HG02678 (cell line): ENCODE measurements around the gene NPC1.
"Not testable (repeated sequence)": the region's sequence is repeated elsewhere in the genome, so short reads cannot be mapped to it uniquely, and the experiment has no call there.

Experiments used
- ATAC-seq: cut with Tn5 transposase; IDR thresholded peaks from one replicate; pipeline ENCODE4 v1.9.1; 2021; ENCODE audit warnings: mild to moderate bottlenecking, moderate library complexity; ENCODE audit not compliant: unreplicated experiment

Gene NPC1

DNA sequence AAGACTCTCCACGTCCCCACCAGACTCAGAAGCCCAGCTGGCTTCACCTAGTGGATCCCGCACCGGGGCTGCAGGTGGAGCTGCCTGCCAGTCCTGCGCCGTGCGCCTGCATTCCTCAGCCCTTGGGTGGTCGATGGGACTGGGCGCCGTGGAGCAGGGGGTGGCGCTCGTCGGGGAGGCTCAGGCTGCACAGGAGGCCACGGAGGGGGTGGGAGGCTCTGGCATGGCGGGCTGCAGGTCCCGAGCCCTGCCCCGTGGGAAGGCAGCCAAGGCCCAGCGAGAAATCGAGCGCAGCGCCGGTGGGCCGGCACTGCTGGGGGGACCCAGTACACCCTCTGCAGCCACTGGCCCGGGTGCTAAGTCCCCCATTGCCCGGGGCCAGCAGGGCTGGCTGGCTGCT lies 8.8 kb downstream of the NPC1 start:
- not testable (repeated sequence) for ATAC-seq

DNA sequence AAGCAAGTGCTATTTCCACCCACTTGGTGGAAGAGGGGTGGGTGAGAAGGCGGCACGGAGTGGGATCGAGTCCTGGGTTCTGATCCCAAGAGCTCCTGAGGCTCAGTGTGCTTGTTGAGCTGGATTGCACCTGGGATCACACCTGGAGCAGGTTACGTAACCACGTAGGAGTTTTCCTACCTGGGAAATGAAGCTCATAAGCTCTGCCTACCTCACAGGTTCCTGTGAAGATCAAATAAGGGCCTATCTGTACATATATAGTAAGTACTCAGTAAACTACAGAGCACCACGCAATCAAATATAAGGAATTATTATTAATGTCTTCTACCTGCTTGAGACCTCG lies 11.0 kb downstream of the NPC1 start:
- no peak for ATAC-seq

DNA sequence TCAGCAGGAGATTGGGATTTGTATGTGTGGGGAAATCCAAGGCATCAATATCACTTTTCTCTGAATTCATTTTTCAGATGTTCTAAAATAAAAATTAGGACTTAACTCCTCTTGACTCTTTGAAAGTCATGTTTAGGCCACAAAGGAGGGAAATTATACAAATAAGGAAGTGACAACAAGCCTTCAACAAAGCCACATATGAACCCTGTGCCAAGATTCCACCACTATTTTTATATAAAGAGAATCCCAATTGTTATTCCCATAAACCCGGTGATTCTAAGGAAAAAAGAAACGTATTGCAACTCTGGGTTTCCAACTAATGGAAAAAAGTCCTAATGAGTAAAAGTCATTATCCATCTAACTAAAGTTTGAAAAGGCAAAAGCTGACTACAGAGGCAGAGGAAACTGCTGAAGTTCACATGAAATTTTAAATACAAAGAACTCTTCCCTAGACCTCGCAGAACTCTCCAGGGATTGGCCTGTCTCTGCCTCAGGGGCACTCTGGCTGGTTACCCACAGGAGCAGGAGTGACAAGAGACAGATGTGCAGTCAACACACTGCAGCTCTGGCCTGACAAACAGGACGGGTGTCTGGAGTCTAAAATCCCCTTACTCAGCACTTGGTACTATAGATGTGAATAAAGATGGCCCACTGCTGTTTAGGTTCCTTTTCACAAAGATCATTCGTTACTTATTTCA lies 11.5 kb downstream of the NPC1 start:
- no peak for ATAC-seq

DNA sequence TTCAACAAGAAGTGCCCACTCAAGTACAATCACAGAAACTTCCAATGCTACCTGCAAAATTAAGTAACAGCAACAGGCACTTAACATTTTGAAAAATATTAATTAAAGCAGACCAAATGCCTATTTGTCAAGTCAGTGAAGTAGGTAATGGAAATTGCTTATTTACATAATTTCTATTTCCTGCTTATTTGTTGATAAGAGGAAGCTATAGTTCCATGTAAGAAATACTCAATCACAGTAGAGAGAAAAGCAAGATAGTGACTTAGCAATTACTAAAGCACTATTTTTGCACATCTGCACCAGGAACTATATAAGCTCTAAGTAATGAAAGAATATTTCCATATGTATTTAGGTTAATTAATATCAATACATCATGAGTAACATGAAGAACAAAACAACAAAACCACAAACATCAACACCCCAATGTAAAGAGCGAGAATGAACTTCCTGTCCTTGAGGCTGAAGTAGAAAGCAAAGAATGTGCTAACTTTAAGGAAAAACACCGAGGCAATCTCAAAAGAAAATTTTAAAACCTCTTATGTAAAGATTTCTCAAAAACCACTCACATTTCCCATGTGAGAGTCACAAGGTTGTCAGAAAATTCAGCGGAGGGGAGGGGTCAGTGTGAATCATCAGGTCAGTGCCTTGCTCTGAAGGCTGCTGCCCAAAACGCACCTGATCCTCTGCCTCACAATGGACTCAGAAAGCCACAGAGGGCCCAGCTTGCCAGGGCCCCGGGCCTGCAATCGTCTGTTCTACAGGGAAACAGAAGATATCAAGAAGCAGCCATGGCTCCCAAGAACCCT lies 12.5 kb downstream of the NPC1 start:
- no peak for ATAC-seq

DNA sequence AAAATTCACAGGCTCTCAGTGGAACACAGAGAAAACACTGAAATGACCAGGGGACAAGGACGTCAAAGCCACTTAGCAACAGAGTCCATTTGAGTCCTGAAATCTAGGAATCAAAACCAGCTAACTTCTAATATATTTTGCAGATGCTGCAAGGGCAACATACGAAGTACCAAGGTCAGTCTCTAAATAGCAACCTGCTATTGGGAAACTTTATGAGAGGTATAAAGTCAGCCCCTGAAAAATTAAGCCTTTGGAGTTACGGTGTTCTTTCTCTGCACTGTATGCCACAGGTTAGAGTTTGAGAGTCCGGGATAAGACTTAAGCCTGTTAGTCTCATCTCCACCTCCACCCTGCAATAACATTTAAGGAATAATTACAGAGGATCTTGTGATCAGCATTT lies 13.3 kb downstream of the NPC1 start:
- no peak for ATAC-seq

DNA sequence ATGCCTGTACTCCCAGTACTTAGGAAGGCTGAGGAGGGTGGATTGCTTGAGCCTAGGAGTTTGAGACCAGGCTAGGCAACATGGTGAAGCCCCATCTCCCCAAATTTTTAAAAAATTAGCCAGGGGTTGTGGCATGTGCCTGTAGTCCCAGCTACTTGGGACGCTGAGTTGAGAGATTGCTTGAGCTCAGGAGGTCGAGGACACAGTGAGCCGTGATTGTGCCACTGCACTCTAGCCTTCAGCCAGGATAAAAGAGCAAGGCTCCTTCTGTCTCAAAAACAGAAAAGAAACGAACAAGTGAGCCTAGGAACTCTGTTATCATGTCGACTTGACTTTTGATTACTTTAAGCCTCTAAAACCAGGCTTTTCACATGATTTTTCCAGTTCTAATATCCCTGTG lies 13.7 kb downstream of the NPC1 start:
- no peak for ATAC-seq

DNA sequence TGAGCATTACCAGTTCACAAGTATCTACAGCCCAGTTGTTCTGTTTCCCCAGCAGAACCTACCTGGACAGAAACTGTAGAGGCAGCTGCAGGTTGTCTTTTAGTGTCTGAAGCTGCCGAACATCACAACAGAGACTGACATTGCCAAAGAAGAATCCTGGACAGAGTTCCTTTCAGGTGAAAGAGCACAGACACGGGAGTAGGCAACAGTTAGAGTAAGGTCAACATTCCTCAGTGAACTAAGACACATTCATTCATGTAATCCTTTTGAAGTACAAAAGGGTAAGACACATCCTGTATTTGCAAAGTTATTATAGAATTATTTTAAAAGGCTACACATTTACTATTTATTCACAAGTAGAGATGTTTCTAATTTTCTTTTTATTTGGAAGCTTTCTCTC lies 14.3 kb downstream of the NPC1 start:
- no peak for ATAC-seq

DNA sequence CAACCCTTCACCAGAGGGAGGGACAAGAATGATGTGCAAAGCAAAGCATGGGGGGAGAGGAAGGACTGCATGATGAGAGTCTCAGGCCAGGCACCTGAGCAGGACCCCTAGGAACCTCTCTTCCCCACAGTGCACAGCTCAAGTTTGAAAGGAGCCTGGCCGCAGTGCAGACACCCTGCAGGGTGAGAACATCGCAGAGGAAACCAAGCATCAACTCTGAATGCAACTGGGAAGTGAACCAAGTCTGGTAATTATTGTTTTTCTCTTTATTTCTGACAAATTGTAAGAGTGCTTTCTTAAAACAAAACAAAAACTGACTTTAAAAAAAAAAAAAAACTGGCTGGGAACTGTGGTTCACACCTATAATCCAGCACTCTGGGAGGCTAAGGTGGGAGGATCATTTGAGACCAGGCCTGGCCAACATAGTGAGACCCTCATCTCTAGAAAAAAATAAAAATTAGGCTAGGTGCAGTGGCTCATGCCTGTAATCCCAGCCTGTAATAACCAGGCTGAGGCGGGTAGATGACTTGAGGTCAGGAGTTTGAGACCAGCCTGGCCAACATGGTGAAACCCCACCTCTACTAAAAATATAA lies 15.3 kb downstream of the NPC1 start:
- ATAC-seq, result no peak

DNA sequence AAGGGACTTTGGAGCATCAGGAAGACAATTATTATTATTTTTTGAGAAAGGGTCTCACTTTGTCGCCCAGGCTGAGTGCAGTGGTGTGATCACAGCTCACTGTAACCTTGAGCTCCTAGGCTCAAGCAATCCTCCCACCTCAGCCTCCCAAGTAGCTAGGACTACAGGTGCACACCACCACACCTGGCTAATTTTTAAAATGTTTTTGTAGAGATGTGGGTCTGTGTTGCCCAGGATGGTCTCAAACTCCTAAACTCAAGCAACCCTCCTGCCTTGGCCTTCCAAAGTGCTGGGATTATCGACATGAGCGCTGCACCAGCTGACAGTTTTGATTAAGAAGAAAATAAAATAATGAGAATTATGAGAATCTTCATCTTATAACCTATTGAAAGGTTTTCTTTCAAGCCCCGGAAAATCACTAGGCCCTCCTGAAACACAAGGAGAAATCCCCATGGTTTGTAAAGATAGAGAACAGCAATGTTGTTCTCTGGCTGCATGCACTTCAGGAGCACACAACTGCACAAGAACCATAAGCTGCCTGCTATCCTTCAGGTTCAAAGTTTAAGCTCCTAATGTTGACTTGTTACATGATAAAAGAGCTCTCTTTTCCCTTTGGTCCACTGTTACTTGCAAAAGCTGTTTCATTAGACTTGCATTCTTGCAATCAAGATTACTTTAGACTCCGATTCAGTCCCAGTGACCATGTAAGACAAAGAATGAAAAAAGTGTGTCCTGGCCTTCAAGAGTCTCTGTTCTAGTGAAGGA lies 16.8 kb downstream of the NPC1 start:
- ATAC-seq, result no peak

DNA sequence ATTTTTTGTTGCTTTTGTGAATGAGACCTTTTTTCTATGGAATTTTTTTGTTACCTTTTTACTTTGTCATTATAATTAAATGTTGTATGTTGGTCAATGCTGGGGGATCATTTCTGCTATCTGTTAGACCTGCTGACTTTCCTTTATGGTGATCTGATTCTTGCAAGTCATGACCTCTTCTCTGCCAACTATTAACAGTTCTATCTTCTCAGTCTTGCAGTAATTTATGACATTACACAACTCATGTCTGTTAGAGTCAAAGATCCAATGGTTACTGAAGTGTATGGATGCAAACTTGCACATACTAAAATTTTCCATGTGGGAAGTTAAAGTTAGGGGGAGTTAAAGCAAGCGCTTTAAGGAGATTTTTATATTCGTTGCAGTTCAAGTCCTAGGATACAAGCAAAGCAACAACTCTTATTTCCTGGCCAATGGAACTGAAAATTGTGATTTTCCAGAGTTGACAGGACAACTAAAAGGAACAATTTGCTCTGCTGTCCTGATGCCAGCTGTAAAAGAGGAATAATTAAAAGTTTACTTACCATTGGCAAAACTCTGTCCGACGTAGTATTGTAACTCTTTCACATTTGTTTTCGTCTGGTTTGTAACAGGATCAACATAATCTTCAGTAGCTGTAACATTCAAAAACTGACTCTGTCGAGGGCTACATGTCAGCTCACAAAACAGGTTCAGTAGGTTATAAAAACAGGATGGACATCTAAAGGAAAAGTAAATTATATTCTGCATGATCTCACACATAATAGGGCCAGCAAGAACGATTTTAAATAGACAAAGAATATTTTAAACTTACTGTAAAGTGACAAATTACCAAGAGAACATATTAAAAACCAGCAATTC lies 17.8 kb downstream of the NPC1 start:
- no peak for ATAC-seq

DNA sequence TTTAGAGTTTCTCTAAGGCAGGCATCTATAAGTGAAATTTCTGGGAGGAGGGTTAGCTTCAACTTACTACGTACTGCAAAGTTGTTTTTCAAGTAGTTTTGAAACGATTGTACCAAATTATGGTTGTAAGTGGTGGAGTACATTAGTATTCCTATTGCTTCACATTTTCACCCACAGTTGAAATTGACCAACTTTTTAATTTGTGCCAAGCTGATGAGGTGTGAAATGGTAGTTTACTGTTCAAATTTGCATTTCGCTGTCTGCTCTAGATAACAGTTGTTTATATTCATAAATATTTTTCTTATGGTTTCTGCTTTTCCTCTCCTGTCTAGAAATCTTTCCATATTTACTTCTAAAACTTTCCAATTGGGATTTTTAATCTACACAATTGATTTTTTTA lies 18.6 kb downstream of the NPC1 start:
- no peak for ATAC-seq

DNA sequence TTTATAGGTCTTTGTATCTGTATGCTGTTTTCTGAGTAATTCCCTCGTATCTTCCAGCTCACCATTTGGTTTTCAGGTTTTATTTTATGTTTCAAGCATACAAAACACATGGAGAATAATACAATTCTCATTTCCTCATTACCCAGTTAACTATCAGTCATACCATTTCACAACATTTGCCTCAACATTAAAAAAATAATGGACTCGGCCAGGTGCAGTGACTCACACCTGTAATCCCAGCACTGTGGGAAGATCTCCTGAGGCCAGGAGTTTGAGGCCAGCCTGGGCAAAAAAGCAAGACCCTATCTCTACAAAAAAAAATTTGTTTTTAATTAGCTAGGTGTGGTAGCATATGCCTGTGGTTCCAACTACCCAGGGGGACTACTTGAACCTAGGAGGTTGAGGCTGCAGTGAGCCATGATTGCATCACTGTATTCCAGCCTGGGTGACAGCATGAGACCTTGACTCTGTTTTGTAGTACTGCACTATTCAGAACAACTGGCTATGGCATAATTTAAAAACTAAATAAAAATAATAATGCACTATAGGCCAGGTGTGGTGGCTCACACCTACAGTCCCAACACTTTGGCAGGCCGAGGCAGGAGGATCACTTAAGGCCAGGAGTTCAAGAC lies 20.3 kb downstream of the NPC1 start:
- no peak for ATAC-seq

DNA sequence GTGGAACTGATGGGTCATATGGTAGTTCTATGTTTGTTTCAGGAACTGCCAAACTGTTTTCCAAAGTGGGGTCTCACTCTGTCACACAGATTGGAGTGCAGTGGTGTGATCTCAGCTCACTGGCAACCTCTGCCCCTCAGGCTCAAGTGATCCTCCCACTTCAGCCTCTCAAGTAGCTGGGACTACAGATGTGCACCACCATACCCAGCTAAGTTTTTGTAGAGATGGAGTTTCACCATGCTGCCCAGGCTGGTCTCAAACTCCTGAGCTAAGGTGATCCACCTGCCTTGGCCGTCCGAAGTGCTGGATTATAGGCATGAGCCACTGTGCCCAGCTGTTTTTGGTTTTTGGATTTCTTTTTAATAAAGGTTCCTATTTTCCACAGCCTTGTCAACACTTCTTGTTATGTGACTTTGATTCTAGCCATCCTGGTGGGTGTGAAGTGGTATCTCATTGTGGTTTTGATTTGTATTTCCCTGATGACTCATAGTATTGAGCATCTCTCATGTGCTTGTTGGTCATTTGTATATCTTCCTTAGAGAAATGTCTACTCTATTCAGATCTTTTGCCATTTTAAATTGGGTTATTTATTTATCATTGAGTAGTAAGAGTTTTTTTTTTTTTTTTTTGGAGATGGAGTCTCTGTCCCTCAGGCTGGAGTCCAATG lies 22.8 kb downstream of the NPC1 start:
- ATAC-seq, result no peak

DNA sequence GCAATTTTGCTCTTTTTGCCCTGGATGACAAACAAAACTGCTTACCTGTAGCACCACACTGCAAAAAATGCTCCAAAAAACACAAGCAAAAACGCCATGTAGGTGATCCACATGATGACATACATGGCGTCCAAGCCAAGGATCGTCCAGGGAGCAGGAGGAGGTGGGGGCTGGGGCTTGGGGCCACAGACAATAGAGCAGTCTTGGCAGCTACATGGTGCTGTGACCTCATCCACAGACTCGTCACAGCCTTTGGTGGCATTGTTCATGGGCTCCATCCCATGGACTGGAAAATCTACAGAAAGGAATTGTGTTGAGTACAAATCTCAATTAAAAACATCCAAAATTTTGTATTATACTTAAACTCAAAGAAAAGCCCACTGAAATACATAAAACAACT lies 26.1 kb downstream of the NPC1 start:
- no peak for ATAC-seq

DNA sequence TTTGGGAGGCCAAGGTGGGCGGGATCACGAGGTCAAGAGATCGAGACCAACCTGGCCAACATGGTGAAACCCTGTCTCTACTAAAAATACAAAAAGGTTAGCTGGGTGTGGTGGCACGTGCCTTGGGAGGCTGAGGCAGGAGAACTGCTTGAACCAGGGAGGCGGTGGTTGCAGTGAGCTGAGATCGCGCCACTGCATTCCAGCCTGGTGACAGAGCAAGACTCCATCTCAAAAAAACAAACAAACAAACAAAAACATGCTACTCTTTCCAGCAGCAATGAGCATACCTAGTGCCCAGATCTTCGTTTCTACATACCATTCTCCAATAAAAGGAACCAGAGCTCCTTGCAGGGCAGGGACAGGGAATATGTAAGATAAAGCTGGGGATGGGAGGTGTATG lies 28.8 kb downstream of the NPC1 start:
- not testable (repeated sequence) for ATAC-seq

DNA sequence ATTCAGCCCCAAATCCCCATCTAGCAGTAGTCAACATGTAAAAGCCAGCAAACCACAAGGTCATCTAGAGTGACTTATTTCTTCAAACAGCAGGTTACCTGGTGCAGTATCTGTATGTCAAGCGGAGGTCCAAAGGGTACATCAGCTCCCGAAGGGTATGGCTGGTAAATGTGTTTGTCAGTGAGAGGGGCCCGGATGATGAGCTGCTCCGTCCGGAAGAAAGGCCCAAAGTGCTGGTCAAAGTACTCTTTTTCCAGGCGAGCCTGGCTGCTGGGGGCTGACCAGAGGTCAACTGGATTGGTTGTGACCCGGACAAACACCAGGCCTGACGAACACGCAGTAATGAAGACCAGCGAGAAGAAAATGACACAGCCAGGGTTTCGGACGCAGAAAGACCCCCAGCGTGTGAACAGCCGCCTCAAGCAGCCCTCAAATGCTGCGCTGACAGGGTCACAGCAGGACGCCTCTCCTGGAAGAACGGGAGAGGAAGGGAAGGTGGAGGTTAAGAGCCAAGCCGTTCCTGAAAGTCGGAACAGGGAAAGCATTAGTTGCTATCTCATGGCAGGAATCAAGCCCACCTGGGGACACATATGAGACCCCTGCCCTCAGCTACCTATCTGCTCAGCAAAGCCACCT lies 30.0 kb downstream of the NPC1 start:
- no peak for ATAC-seq

DNA sequence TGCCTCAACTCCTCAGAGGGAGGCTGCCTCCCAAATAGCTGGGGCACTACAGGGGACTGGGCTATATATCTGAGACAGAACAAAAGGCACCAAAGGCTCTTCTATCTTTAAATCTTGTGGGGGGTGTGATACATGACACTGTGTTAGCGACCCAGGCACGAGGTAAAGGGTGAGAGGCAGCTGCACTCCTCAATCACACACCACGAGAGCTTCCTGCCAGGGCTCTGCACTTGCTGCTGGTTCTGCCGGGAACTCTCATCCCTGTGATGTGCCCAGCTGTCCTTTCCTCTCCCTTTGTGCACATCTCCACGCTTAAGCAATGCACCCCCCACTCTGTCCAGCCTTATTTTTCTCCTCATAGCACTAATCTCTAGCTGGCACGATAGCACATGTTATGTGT lies 32.4 kb downstream of the NPC1 start:
- no peak for ATAC-seq

DNA sequence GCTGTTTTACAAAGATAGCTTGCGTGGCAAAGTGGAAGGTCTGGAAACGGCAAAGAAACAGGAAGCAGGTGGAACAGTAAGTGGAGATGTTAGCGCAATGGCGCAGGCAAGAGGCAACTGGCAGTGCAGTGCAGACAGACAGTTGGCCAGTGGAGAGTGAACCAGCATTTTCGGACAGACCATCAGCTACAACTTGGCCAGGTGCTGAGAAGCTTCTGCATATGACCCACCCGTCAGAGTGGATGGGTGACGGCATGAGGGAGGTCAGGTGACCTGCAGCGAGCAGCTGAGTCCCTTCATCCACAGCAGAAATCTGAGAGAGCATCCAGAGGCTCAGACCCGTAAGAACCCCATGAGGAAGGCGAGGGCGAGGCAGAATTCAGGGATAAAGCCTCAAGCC lies 33.8 kb downstream of the NPC1 start:
- no peak for ATAC-seq

DNA sequence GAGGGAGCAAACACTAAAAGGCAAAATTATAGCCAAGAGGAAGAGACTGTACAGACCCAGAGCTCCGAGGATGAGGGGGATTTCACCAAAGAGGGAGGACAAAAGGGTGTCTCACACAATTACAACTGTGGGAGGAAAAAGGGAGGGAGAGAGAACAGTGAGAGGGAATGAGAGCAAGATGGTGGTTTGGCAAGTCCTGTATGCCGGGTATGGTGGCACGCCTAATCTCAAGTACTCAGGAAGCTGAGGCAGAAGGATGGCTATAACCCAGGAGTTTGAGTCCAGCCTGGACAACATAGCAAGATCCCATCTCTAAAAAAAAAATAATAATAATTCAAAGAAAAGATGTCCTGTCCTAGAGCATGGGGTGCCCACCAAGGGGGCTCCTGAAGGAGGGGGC lies 34.3 kb downstream of the NPC1 start:
- no peak for ATAC-seq
